ENCODE results near the gene ASB4.
A peak's percentile ranks its signal among the peaks of the same experiment; 100 is the strongest.

The ASB4 gene

GRCh38 chr7:95526128-95526738, 40.5 kb downstream of the ASB4 start:
- DNase-seq (ENCODE audit: low spot score), result peak; percentile 88

DNA sequence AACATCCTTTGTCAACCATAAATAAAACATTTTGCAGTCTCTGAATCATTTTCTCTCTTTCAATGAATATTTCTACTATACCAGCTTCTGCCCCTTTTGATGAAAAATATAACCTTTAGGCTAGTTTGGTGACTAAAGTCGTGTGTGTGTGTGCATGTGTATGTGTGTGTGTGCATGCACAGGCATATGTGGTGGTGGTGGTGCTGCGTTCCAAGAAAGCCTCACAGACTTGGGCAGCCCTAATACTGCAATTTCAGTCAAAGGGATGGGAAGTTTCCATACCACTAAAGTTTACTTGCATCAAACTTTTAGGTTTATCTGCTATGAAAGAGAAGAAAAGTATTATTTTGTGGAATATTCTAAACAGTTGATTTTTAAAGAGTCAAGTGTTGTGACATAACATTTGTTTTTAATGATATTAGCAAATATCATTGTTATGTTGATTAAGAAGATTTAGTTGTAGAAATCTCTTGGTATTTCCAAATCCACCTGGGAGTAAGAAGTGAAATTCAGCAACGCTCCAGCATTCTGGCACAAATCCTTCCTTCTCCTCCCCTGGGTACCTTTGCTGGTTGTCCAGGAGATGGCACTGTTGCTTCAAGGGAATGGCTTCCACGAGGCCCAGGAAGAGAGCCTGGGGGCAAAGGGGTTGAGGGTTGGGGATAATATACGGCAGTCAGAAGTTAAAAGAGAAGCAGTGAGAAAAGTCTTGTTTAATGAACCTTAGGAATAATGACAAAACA, 41.5 kb downstream of the ASB4 start:
- DNase-seq (ENCODE audit: low spot score), result peak; percentile 80

- DNase-seq (ENCODE audit: low spot score), result no peak
These were observed 42.1 kb downstream of the ASB4 start for GRCh38 chr7:95527776-95528250.

DNA sequence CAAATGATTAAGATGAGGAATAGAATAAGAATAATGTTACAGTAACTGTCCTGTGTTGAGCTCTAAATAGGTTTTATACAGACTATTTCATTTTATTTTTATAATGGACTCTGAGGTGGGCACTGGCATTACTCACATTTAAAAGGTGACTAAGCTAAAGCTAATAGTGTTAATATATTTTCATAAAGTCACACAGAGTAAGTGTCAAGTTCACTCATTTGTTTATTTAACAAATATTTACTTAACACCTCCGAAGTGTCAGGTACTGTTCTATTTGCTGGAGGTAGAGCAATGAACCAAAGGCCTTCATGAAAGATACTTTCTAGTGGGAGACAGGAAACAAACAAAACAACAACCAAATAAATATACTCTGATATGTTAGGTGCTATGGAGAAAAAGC, 44.0 kb downstream of the ASB4 start:
- no peak for DNase-seq (ENCODE audit: low spot score)

- DNase-seq (ENCODE audit: low spot score), result no peak
These were observed 45.1 kb downstream of the ASB4 start for GRCh38 chr7:95530881-95531280.

GRCh38 chr7:95531605-95532219, 46.0 kb downstream of the ASB4 start:
- no peak for DNase-seq (ENCODE audit: low spot score)

- DNase-seq (ENCODE audit: low spot score), result no peak
These were observed 49.1 kb downstream of the ASB4 start for GRCh38 chr7:95534796-95535195.

- DNase-seq (ENCODE audit: low spot score), result no peak
These were observed 49.9 kb downstream of the ASB4 start for GRCh38 chr7:95535662-95536061.

- DNase-seq (ENCODE audit: low spot score), result no peak
These were observed 51.0 kb downstream of the ASB4 start for GRCh38 chr7:95536656-95537311.

- DNase-seq (ENCODE audit: low spot score), result no peak
These were observed 51.7 kb downstream of the ASB4 start for GRCh38 chr7:95537468-95537867.

- DNase-seq (ENCODE audit: low spot score), result no peak
These were observed 53.7 kb downstream of the ASB4 start for GRCh38 chr7:95539426-95539825.

GRCh38 chr7:95540366-95540765, 54.6 kb downstream of the ASB4 start:
- DNase-seq (ENCODE audit: low spot score), result no peak

DNA sequence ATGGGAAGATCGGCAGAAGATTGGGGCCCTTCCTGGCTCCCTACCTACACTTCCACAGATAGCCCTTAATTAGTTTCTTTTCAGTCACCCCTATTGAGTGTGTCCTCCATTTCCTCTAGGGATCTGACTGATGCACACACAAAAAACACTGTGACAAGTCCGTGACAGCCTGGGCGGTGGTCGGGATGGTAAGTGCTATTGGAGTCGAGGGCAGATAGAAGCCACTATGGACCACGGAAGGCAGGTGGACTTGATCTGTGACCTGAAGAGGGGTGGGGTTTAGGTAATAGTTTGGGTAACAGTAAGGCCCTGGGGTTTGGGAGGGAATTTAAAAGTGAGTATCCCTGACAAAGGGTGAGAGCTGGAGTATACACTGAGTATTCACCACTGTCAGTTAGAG, 57.6 kb downstream of the ASB4 start:
- DNase-seq (ENCODE audit: low spot score), result no peak

GRCh38 chr7:95544171-95544570, 58.4 kb downstream of the ASB4 start:
- DNase-seq (ENCODE audit: low spot score), result no peak

- peak; percentile 73 for DNase-seq (ENCODE audit: low spot score)
These were observed 59.4 kb downstream of the ASB4 start for GRCh38 chr7:95545007-95545615.

GRCh38 chr7:95545673-95546072, 59.9 kb downstream of the ASB4 start:
- DNase-seq (ENCODE audit: low spot score), result no peak

DNA sequence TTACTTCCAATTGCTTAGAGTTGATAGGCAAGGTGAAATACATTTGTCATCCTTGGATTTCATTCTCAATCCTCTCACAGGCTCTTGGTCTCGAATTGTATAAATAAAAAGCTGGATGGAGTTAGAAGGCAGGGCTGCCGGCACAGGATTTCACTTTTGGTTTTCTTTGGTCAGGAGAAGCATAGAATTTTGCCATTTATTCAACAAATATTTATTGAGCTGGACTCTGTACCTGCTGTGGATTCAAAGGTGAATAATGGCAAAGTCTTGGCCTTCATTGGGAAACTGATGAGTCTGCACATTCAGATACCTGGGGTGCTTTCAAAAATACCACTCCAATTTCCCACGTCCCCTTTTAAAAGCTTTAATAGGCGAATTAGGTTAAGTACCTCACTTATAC, 60.9 kb downstream of the ASB4 start:
- no peak for DNase-seq (ENCODE audit: low spot score)

GRCh38 chr7:95547361-95548348, 61.9 kb downstream of the ASB4 start:
- DNase-seq (ENCODE audit: low spot score), result no peak

DNA sequence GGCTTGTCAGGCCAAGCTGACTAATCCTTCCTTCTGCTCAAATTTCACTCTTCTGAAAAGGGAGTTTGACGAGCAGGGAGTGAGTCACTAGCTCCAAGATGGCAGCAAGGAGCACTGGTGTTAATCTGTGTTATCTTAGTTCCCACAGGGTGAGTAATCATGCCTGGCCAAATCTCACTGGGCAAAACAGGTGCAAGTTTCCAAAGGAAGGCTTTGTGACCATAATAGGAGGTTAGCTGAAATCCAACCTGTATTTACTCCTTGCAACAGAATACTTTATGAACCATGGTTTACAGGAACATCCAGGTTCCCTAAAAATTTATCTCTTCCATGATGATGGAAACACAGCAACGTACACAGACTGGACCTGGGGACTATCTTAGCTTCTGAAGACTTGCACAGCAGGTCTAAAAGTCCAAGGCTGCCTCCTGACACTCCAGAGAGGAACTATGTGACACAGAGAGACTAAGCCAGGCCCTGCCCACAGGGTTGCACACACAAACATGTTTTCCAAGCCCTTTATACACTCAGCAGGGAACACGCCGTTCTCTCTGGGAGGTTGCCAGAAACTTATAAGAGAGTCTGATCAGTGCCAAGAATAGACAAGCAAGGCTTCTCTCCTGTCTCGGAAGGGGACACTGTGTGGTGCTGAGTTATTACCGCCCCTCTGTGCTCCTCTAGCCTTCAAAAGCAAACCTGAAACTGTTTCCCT, 64.2 kb downstream of the ASB4 start:
- peak; percentile 85 for DNase-seq (ENCODE audit: low spot score)

DNA sequence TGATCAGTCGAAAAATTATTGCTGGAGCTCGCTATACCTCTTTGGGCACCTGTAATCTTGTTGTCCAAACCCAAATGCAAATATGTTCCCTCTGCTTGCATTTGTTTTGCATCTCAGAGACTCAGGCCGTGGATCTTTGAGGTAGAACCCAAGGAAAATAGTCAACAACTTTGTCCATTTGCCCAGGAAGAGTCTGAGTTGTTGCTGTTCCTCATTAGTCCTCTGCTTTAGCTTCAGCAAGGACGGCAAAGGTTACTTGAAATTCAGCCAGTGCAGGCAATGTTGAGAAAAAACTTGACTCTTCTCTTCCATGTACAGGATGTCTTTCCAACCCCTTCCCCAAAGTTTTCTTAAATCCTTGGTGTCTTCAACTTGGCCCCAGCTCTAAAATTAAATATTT, 64.8 kb downstream of the ASB4 start:
- DNase-seq (ENCODE audit: low spot score), result no peak

Measured in putamen (tissue), 1 donor.